Measurements from ENCODE around the gene ELMO1. TPM values are rescaled to one million over a fixed set of nuclear protein-coding genes. Genes with fewer than 3 reads are reported as not detected.

ELMO1 gene
- total RNA-seq, 1 experiment from 2014 or later = not detected

GRCh38 chr7:37446371-37446770, 2.3 kb downstream of the ELMO1 start:
- ChIA-PET CTCF (no interaction called here), POLR2A (ENCODE audit: low non-redundant PET) (no interaction called here)
- H3K9me3 ChIP-seq (ENCODE audit: low read depth, low read length, poor library complexity, severe bottlenecking) = no peaks in the 10 kb centered on the region
- peaks cover 13% of the 10 kb centered on the region for H3K4me1 ChIP-seq (ENCODE audit: insufficient read depth, low read length, poor library complexity, severe bottlenecking)
- BruUV-seq (replicated peaks) = no TSS peak
- no peak for DNase-seq (ENCODE audit: low spot score)
- intact Hi-C loops (cut with micrococcal nuclease; ENCODE audit: unreplicated experiment) = no loop called here
- H3K4me3 ChIP-seq (ENCODE audit: low read depth, low read length, poor library complexity, severe bottlenecking) = no peak overlapping the region
- no peaks in the 10 kb centered on the region for H3K36me3 ChIP-seq (ENCODE audit: insufficient read depth, low read length, poor library complexity, severe bottlenecking)
- no peak for TF ChIP-seq EZH2 (IDR thresholded peaks at IDR 0.05; ENCODE audit: borderline replicate concordance, low read depth, low read length, poor library complexity, severe bottlenecking)
- TF ChIP-seq CTCF (conservative IDR thresholded peaks at IDR 0.05; ENCODE audit: low read depth, low read length) = no peak
- peaks cover 61% of the 10 kb centered on the region for H3K27me3 ChIP-seq (replicated peaks; ENCODE audit: insufficient read depth, low read depth, low read length, poor library complexity)
- no peak overlapping the region for H3K27ac ChIP-seq (ENCODE audit: low read depth, low read length, poor library complexity, severe bottlenecking)

GRCh38 chr7:37445790-37446189, 2.9 kb downstream of the ELMO1 start:
- peaks cover 55% of the 10 kb centered on the region for H3K27me3 ChIP-seq (replicated peaks; ENCODE audit: insufficient read depth, low read depth, low read length, poor library complexity)
- ChIA-PET CTCF (no interaction called here), POLR2A (ENCODE audit: low non-redundant PET) (no interaction called here)
- intact Hi-C loops (cut with micrococcal nuclease; ENCODE audit: unreplicated experiment) = no loop called here
- no peaks in the 10 kb centered on the region for H3K36me3 ChIP-seq (ENCODE audit: insufficient read depth, low read length, poor library complexity, severe bottlenecking)
- TF ChIP-seq EZH2 (IDR thresholded peaks at IDR 0.05; ENCODE audit: borderline replicate concordance, low read depth, low read length, poor library complexity, severe bottlenecking) (no peak), CTCF (conservative IDR thresholded peaks at IDR 0.05; ENCODE audit: low read depth, low read length) (no peak)
- H3K4me3 ChIP-seq (ENCODE audit: low read depth, low read length, poor library complexity, severe bottlenecking) = no peak overlapping the region
- no peak overlapping the region for H3K27ac ChIP-seq (ENCODE audit: low read depth, low read length, poor library complexity, severe bottlenecking)
- peaks cover 13% of the 10 kb centered on the region for H3K4me1 ChIP-seq (ENCODE audit: insufficient read depth, low read length, poor library complexity, severe bottlenecking)
- no peak for DNase-seq (ENCODE audit: low spot score)
- BruUV-seq (replicated peaks) = no TSS peak
- no peaks in the 10 kb centered on the region for H3K9me3 ChIP-seq (ENCODE audit: low read depth, low read length, poor library complexity, severe bottlenecking)

GRCh38 chr7:37445064-37445723, 3.5 kb downstream of the ELMO1 start:
- no peak for DNase-seq (ENCODE audit: low spot score)
- peaks cover 49% of the 10 kb centered on the region for H3K27me3 ChIP-seq (replicated peaks; ENCODE audit: insufficient read depth, low read depth, low read length, poor library complexity)
- no peaks in the 10 kb centered on the region for H3K36me3 ChIP-seq (ENCODE audit: insufficient read depth, low read length, poor library complexity, severe bottlenecking)
- H3K4me1 ChIP-seq (ENCODE audit: insufficient read depth, low read length, poor library complexity, severe bottlenecking) = peaks cover 13% of the 10 kb centered on the region
- H3K9me3 ChIP-seq (ENCODE audit: low read depth, low read length, poor library complexity, severe bottlenecking) = no peaks in the 10 kb centered on the region
- no TSS peak for BruUV-seq (replicated peaks)
- ChIA-PET POLR2A (ENCODE audit: low non-redundant PET) (no interaction called here), CTCF (no interaction called here)
- TF ChIP-seq EZH2 (IDR thresholded peaks at IDR 0.05; ENCODE audit: borderline replicate concordance, low read depth, low read length, poor library complexity, severe bottlenecking) (no peak), CTCF (conservative IDR thresholded peaks at IDR 0.05; ENCODE audit: low read depth, low read length) (no peak)
- no peak overlapping the region for H3K4me3 ChIP-seq (ENCODE audit: low read depth, low read length, poor library complexity, severe bottlenecking)
- intact Hi-C loops (cut with micrococcal nuclease; ENCODE audit: unreplicated experiment) = no loop called here
- H3K27ac ChIP-seq (ENCODE audit: low read depth, low read length, poor library complexity, severe bottlenecking) = no peak overlapping the region

Data from A673 (cell line).